IMR-90 (cell line): ENCODE measurements around the gene SEC24B. TPM values are rescaled to one million over a fixed set of nuclear protein-coding genes. Genes with fewer than 3 reads are reported as not detected.

ENCODE experiments used
- ATAC-seq: fragments of 200-7000 bp; cut with Tn5 transposase; 2 replicates; pipeline ENCODE4 v1.9.1; 2020; ENCODE audit warnings: low read depth, mild to moderate bottlenecking, moderate library complexity
- BruUV-seq: library from RNA; stranded (reverse); fragments of 400-500 nt; replicated peaks from 2 replicates; lab custom pipeline; 2021; lab: Mats Ljungman, UMichigan
- CTCF ChIA-PET: fragments of 300-600 bp; formaldehyde crosslinking; extraction: SDS; loops from one replicate; lab custom pipeline; 2021; ENCODE audit warnings: antibody characterized with exemption; lab: Yijun Ruan, JAX
- POLR2A ChIA-PET: fragments of 300-600 bp; sonication (Branson Sonifier 250); formaldehyde crosslinking; loops from one replicate; lab custom pipeline; 2022; ENCODE audit warnings: antibody characterized with exemption; ENCODE audit not compliant: unreplicated experiment; lab: Charles Lee
- DNase-seq: peaks from one replicate; pipeline ENCODE4 v3.0.0; 2013
- H2AFZ ChIP-seq: replicated peaks from 2 replicates; pipeline ENCODE3; 2013; ENCODE audit warnings: low read length, mild to moderate bottlenecking; ENCODE audit not compliant: poor library complexity
- H2AK5ac ChIP-seq: 2 replicates; pipeline ENCODE4 v1.6.1; 2013; ENCODE audit warnings: low read depth, low read length, inconsistent platforms
- H2AK9ac ChIP-seq: replicated peaks from 2 replicates; pipeline ENCODE3; 2013; ENCODE audit warnings: mild to moderate bottlenecking, low read depth, low read length, moderate library complexity; ENCODE audit not compliant: poor library complexity
- H2BK120ac ChIP-seq: 2 replicates; pipeline ENCODE4 v1.6.1; 2013; ENCODE audit warnings: low read depth, low read length, inconsistent platforms
- H2BK15ac ChIP-seq: 3 replicates; pipeline ENCODE4 v1.6.1; 2013; ENCODE audit warnings: low read depth, low read length, inconsistent platforms
- H2BK20ac ChIP-seq: 2 replicates; pipeline ENCODE4 v1.6.1; 2013; ENCODE audit warnings: low read depth, mild to moderate bottlenecking, inconsistent platforms, low read length, moderate library complexity
- H2BK5ac ChIP-seq: 2 replicates; pipeline ENCODE4 v1.6.1; 2013; ENCODE audit warnings: mild to moderate bottlenecking, low read depth, low read length, inconsistent platforms; ENCODE audit not compliant: poor library complexity, severe bottlenecking
- H3K14ac ChIP-seq: replicated peaks from 2 replicates; pipeline ENCODE4 v1.6.1; 2013; ENCODE audit warnings: low read depth, low read length, inconsistent platforms
- H3K18ac ChIP-seq: 2 replicates; pipeline ENCODE4 v1.6.1; 2013; ENCODE audit warnings: low read depth, low read length, control low read depth
- H3K23ac ChIP-seq: 2 replicates; pipeline ENCODE4 v1.6.1; 2013; ENCODE audit warnings: low read depth, low read length, inconsistent platforms
- H3K27ac ChIP-seq: 2 replicates; pipeline ENCODE4 v1.5.1; 2013; ENCODE audit warnings: mild to moderate bottlenecking, control low read depth, low read length; ENCODE audit not compliant: insufficient read depth
- H3K27me3 ChIP-seq: 2 replicates; pipeline ENCODE4 v1.6.1; 2013; ENCODE audit warnings: low read length; ENCODE audit not compliant: control insufficient read depth, insufficient read depth
- H3K36me3 ChIP-seq: 2 replicates; pipeline ENCODE4 v1.6.1; 2013; ENCODE audit warnings: low read length, mixed read lengths; ENCODE audit not compliant: control insufficient read depth, insufficient read depth
- H3K4ac ChIP-seq: 2 replicates; pipeline ENCODE4 v1.6.1; 2013; ENCODE audit warnings: low read depth, low read length, inconsistent platforms
- H3K4me1 ChIP-seq: 2 replicates; pipeline ENCODE4 v1.6.1; 2013; ENCODE audit warnings: low read length, mixed read lengths; ENCODE audit not compliant: control insufficient read depth, insufficient read depth
- H3K4me2 ChIP-seq: 2 replicates; pipeline ENCODE4 v1.6.1; 2013; ENCODE audit warnings: low read depth, mild to moderate bottlenecking, control low read depth, low read length, moderate library complexity
- H3K4me3 ChIP-seq: 2 replicates; pipeline ENCODE4 v1.5.1; 2013; ENCODE audit warnings: low read depth, mild to moderate bottlenecking, control low read depth, low read length, moderate library complexity; ENCODE audit not compliant: insufficient read depth
- H3K56ac ChIP-seq: 2 replicates; pipeline ENCODE4 v1.6.1; 2013; ENCODE audit warnings: low read length, inconsistent platforms; ENCODE audit not compliant: insufficient read depth; ENCODE audit errors: extremely low read depth
- H3K79me1 ChIP-seq, 2 experiments: 2 replicates each; pipeline ENCODE4 v1.6.1; 2013; ENCODE audit warnings: low read length in 2 of 2, inconsistent platforms in 1 of 2, low read depth in 1 of 2
- H3K9ac ChIP-seq: 2 replicates; pipeline ENCODE4 v1.6.1; 2013; ENCODE audit warnings: low read depth, low read length, control low read depth
- H3K9me1 ChIP-seq: 2 replicates; pipeline ENCODE4 v1.6.1; 2013; ENCODE audit warnings: low read length, inconsistent platforms; ENCODE audit not compliant: insufficient read depth
- H3K9me3 ChIP-seq: 2 replicates; pipeline ENCODE4 v1.6.1; 2013; ENCODE audit warnings: low read length; ENCODE audit not compliant: control insufficient read depth, insufficient read depth
- H4K20me1 ChIP-seq: 2 replicates; pipeline ENCODE4 v1.6.1; 2013; ENCODE audit warnings: low read length, inconsistent platforms; ENCODE audit not compliant: insufficient read depth
- H4K5ac ChIP-seq: 2 replicates; pipeline ENCODE4 v1.6.1; 2013; ENCODE audit warnings: mild to moderate bottlenecking, low read depth, low read length, control low read depth
- H4K8ac ChIP-seq, 2 experiments: 2 replicates each; pipeline ENCODE4 v1.6.1; 2013; ENCODE audit warnings: low read depth in 2 of 2, low read length in 2 of 2, control low read depth in 1 of 2, inconsistent platforms in 1 of 2
- H4K91ac ChIP-seq: 2 replicates; pipeline ENCODE4 v1.6.1; 2013; ENCODE audit warnings: low read depth, low read length, inconsistent platforms; ENCODE audit not compliant: insufficient read depth
- BHLHE40 ChIP-seq: fragments of 150-350 bp; IDR thresholded peaks from 2 replicates; pipeline ENCODE4 v1.6.1; 2016; ENCODE audit warnings: mild to moderate bottlenecking, low read depth, low read length
- CHD1 ChIP-seq: IDR thresholded peaks from 2 replicates; pipeline ENCODE4 v1.6.1; 2012; ENCODE audit warnings: low read depth, low read length, improper control_type of control experiment
- FOS ChIP-seq: fragments of 150-350 bp; IDR thresholded peaks from 2 replicates; pipeline ENCODE4 v1.6.1; 2016; ENCODE audit warnings: low read depth, low read length
- MAFK ChIP-seq: IDR thresholded peaks from 2 replicates; pipeline ENCODE4 v1.6.1; 2012; ENCODE audit warnings: low read depth, low read length, improper control_type of control experiment
- NFE2L2 ChIP-seq: fragments of 150-350 bp; IDR thresholded peaks from 2 replicates; pipeline ENCODE4 v1.6.1; 2016; ENCODE audit warnings: low read depth, mild to moderate bottlenecking, low read length
- POLR2A ChIP-seq: IDR thresholded peaks from 2 replicates; pipeline ENCODE4 v1.6.1; 2012; ENCODE audit warnings: mild to moderate bottlenecking, low read depth, low read length
- RAD21 ChIP-seq: IDR thresholded peaks from 2 replicates; pipeline ENCODE4 v1.6.1; 2012; ENCODE audit warnings: low read length, improper control_type of control experiment
- RCOR1 ChIP-seq: IDR thresholded peaks from 2 replicates; pipeline ENCODE4 v1.6.1; 2012; ENCODE audit warnings: mild to moderate bottlenecking, low read length, improper control_type of control experiment; ENCODE audit not compliant: insufficient replicate concordance
- RFX5 ChIP-seq: IDR thresholded peaks from 2 replicates; pipeline ENCODE4 v1.8.0; 2012; ENCODE audit warnings: low read depth, mild to moderate bottlenecking, low read length, moderate library complexity
- SMC3 ChIP-seq: fragments of 150-350 bp; IDR thresholded peaks from 2 replicates; pipeline ENCODE4 v1.6.1; 2016; ENCODE audit warnings: low read depth, mild to moderate bottlenecking, antibody characterized with exemption, low read length, moderate library complexity
- WGBS, 2 experiments: methylation state at CpG; one replicate each; pipeline versions ENCODE4 v1.1.5 to v1.1.7; 2013; ENCODE audit warnings: missing lambda C conversion rate in 2 of 2; ENCODE audit not compliant: insufficient read length in 1 of 2; ENCODE audit errors: extremely low coverage in 2 of 2; 5-methylcytosine and 5-hydroxymethylcytosine counted together
- dilution Hi-C: fragments of 300-500 bp; cut with HindIII; formaldehyde crosslinking; loops from one replicate; pipeline ENCODE4 v1.14.3; 2018; ENCODE audit warnings: low sequenced_read_pairs; ENCODE audit not compliant: unreplicated experiment
- in situ Hi-C: fragments of 300-500 bp; cut with MboI; formaldehyde crosslinking; loops from 3 replicates; pipeline ENCODE4 v1.14.3; 2019; ENCODE audit warnings: low sequenced_read_pairs, inconsistent platforms, mixed read lengths
- intact Hi-C: fragments of 100-400 bp; cut with micrococcal nuclease; formaldehyde crosslinking; loops from 2 replicates; pipeline ENCODE4 v1.10.0; 2022
- polyA plus RNA-seq, 3 experiments: library from polyadenylated mRNA; depleted of rRNA; stranded (reverse); fragments of >200 nt; gene quantifications; 2 replicates each; pipeline ENCODE4 v1.2.3, GENCODE V29; 2012; ENCODE audit warnings: low replicate concordance in 1 of 3
- total RNA-seq: library from RNA; depleted of rRNA; stranded (reverse); fragments of >200 nt; gene quantifications from 2 replicates; pipeline ENCODE4 v1.2.3, GENCODE V29; 2012
- TF ChIP-seq, protein P1 (sequence below): fragments of 150-350 bp; IDR thresholded peaks from 2 replicates; pipeline ENCODE4 v1.6.1; 2017; ENCODE audit warnings: mild to moderate bottlenecking, antibody characterized with exemption, low read length, low read depth
- TF ChIP-seq, protein P2 (sequence below): fragments of 150-350 bp; IDR thresholded peaks from 2 replicates; pipeline ENCODE4 v1.6.1; 2016; ENCODE audit warnings: low read depth, mild to moderate bottlenecking, low read length, moderate library complexity, borderline replicate concordance

Gene SEC24B
- total and polyA plus RNA-seq, 2 of the 4 experiments (the other 2 are of a cell fraction) = 19.0 to 27.4 TPM

DNA sequence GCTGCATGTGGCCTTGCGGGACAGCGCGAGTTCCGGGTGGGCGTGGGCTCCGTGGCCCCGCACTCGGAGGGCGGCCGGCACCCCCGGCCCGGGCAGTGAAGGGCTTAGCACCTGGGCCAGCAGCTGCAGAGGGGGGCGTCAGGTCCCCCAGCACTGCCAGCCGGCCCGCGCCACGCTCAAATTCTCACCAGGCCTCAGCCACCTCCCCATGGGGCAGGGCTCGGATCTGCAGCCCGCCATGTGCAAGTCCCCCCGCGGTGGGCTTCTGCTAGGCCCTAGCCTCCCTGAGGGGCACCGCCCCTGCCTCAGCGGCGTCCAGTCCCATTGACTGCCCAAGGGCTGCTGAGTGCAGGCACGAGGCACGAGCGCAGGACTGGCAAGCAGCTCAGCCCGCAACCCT lies 123.8 kb downstream of the SEC24B start:
- Histone ChIP-seq H3K4ac (no peak overlapping the region), H3K4me2 (no peak overlapping the region), H3K14ac (no peak overlapping the region), H3K9me1 (no peaks in the 10 kb centered on the region), H3K18ac (no peak overlapping the region), H2AK9ac (no peak overlapping the region), H2BK20ac (no peak overlapping the region), H2BK5ac (no peak overlapping the region), H3K27me3 (no peaks in the 10 kb centered on the region), H4K5ac (no peak overlapping the region), H3K4me3 (no peak overlapping the region), H2BK15ac (no peak overlapping the region), H4K8ac (no peak overlapping the region), H3K79me1 (peaks cover 0 to 6% of the 10 kb centered on the region in 2 experiments; a peak in 2 of 4 replicates), H3K23ac (no peak overlapping the region), H3K9ac (no peak overlapping the region), H2BK120ac (no peak overlapping the region), H4K91ac (no peak overlapping the region), H3K4me1 (no peaks in the 10 kb centered on the region; the same call in none of the 2 replicates), H3K27ac (no peak overlapping the region), H3K56ac (no peak overlapping the region), H3K36me3 (no peaks in the 10 kb centered on the region), H3K9me3 (no peaks in the 10 kb centered on the region), H2AK5ac (no peak overlapping the region), H4K20me1 (no peaks in the 10 kb centered on the region), H2AFZ (no peak overlapping the region)
- no TSS peak for BruUV-seq
- in situ Hi-C loops (no loop called here), intact Hi-C loops (no loop called here), dilution Hi-C loops (no loop called here)
- ChIA-PET POLR2A (no interaction called here), CTCF (no interaction called here)
- DNase-seq (no peak), ATAC-seq (no peak)
- TF ChIP-seq, protein P1, sequence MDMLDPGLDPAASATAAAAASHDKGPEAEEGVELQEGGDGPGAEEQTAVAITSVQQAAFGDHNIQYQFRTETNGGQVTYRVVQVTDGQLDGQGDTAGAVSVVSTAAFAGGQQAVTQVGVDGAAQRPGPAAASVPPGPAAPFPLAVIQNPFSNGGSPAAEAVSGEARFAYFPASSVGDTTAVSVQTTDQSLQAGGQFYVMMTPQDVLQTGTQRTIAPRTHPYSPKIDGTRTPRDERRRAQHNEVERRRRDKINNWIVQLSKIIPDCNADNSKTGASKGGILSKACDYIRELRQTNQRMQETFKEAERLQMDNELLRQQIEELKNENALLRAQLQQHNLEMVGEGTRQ = no peak
- TF ChIP-seq BHLHE40 (no peak), SMC3 (no peak), RCOR1 (no peak), FOS (no peak), POLR2A (no peak), RFX5 (no peak), RAD21 (no peak), MAFK (no peak), CHD1 (no peak), NFE2L2 (no peak)
- TF ChIP-seq, protein P2, sequence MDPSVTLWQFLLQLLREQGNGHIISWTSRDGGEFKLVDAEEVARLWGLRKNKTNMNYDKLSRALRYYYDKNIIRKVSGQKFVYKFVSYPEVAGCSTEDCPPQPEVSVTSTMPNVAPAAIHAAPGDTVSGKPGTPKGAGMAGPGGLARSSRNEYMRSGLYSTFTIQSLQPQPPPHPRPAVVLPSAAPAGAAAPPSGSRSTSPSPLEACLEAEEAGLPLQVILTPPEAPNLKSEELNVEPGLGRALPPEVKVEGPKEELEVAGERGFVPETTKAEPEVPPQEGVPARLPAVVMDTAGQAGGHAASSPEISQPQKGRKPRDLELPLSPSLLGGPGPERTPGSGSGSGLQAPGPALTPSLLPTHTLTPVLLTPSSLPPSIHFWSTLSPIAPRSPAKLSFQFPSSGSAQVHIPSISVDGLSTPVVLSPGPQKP = no peak
- WGBS, 2 experiments = 92% methylated on average over 10 of the region's 28 CpGs; no CpG with 5 or more reads in 1 of the 2 experiments
